ENCODE measurements around the gene LAMB1.
A peak's percentile ranks its signal among the peaks of the same experiment; 100 is the strongest.

Gene LAMB1

GRCh38 chr7:107943018-107943417 is 59.9 kb downstream of the LAMB1 start:
- Histone ChIP-seq H3K9me3 (ENCODE audit: insufficient read depth, low read depth, low read length) (no peaks in the 10 kb centered on the region), H3K27me3 (ENCODE audit: insufficient read depth, low read length) (no peaks in the 10 kb centered on the region), H3K4me3 (ENCODE audit: low read length) (no peak overlapping the region), H3K36me3 (ENCODE audit: insufficient read depth, low read length) (peaks cover 87% of the 10 kb centered on the region), H3K4me1 (ENCODE audit: insufficient read depth, low read length) (peaks cover 1% of the 10 kb centered on the region; the same call in 1 of the 2 replicates), H3K9ac (ENCODE audit: low read depth, low read length) (no peak overlapping the region), H3K27ac (ENCODE audit: low read depth, low read length) (no peak overlapping the region)
- 94% methylated on average over 3 of the region's 4 CpGs for WGBS

GRCh38 chr7:107940951-107941350 is 62.0 kb downstream of the LAMB1 start:
- peaks cover 86% of the 10 kb centered on the region for H3K36me3 ChIP-seq (ENCODE audit: insufficient read depth, low read length)
- H3K4me3 ChIP-seq (ENCODE audit: low read length) = no peak overlapping the region
- H3K9me3 ChIP-seq (ENCODE audit: insufficient read depth, low read depth, low read length) = no peaks in the 10 kb centered on the region
- WGBS = 97% methylated on average over 3 of the region's 4 CpGs
- no peaks in the 10 kb centered on the region for H3K27me3 ChIP-seq (ENCODE audit: insufficient read depth, low read length)
- H3K9ac ChIP-seq (ENCODE audit: low read depth, low read length) = no peak overlapping the region
- H3K4me1 ChIP-seq (ENCODE audit: insufficient read depth, low read length) = peaks cover 22% of the 10 kb centered on the region
- no peak overlapping the region for H3K27ac ChIP-seq (ENCODE audit: low read depth, low read length)

- peaks cover 83% of the 10 kb centered on the region for H3K36me3 ChIP-seq (ENCODE audit: insufficient read depth, low read length)
- H3K27ac ChIP-seq (ENCODE audit: low read depth, low read length) = no peak overlapping the region
These were observed 63.1 kb downstream of the LAMB1 start for GRCh38 chr7:107939573-107940489.

GRCh38 chr7:107938456-107939250 is 64.3 kb downstream of the LAMB1 start:
- 92% methylated on average over 6 of the region's 6 CpGs for WGBS
- peaks cover 44% of the 10 kb centered on the region for H3K4me1 ChIP-seq (ENCODE audit: insufficient read depth, low read length)
- no peaks in the 10 kb centered on the region for H3K9me3 ChIP-seq (ENCODE audit: insufficient read depth, low read depth, low read length)
- no peak overlapping the region for H3K27ac ChIP-seq (ENCODE audit: low read depth, low read length)
- H3K36me3 ChIP-seq (ENCODE audit: insufficient read depth, low read length) = peaks cover 77% of the 10 kb centered on the region
- no peak overlapping the region for H3K4me3 ChIP-seq (ENCODE audit: low read length)
- no peak overlapping the region for H3K9ac ChIP-seq (ENCODE audit: low read depth, low read length)
- no peaks in the 10 kb centered on the region for H3K27me3 ChIP-seq (ENCODE audit: insufficient read depth, low read length)

More at GRCh38 chr7:107939573-107940489, 63.1 kb downstream of the LAMB1 start:
- no peak overlapping the region for H3K9ac ChIP-seq (ENCODE audit: low read depth, low read length)
- H3K4me1 ChIP-seq (ENCODE audit: insufficient read depth, low read length) = peaks cover 33% of the 10 kb centered on the region
- no peaks in the 10 kb centered on the region for H3K9me3 ChIP-seq (ENCODE audit: insufficient read depth, low read depth, low read length)
- WGBS = 95% methylated on average over 16 of the region's 16 CpGs
- H3K4me3 ChIP-seq (ENCODE audit: low read length) = no peak overlapping the region
- no peaks in the 10 kb centered on the region for H3K27me3 ChIP-seq (ENCODE audit: insufficient read depth, low read length)

GRCh38 chr7:107937531-107937930 is 65.4 kb downstream of the LAMB1 start:
- H3K4me1 ChIP-seq (ENCODE audit: insufficient read depth, low read length) = peaks cover 55% of the 10 kb centered on the region
- H3K9me3 ChIP-seq (ENCODE audit: insufficient read depth, low read depth, low read length) = no peaks in the 10 kb centered on the region
- no CpG with 5 or more reads among the region's 1 CpG for WGBS
- H3K9ac ChIP-seq (ENCODE audit: low read depth, low read length) = no peak overlapping the region
- H3K27ac ChIP-seq (ENCODE audit: low read depth, low read length) = no peak overlapping the region
- H3K27me3 ChIP-seq (ENCODE audit: insufficient read depth, low read length) = no peaks in the 10 kb centered on the region
- peaks cover 66% of the 10 kb centered on the region for H3K36me3 ChIP-seq (ENCODE audit: insufficient read depth, low read length)
- no peak overlapping the region for H3K4me3 ChIP-seq (ENCODE audit: low read length)

- H3K9ac ChIP-seq (ENCODE audit: low read depth, low read length) = no peak overlapping the region
- H3K36me3 ChIP-seq (ENCODE audit: insufficient read depth, low read length) = peaks cover 68% of the 10 kb centered on the region
- no peak overlapping the region for H3K27ac ChIP-seq (ENCODE audit: low read depth, low read length)
- WGBS = 94% methylated on average over 1 of the region's 2 CpGs
- H3K9me3 ChIP-seq (ENCODE audit: insufficient read depth, low read depth, low read length) = no peaks in the 10 kb centered on the region
- H3K4me1 ChIP-seq (ENCODE audit: insufficient read depth, low read length) = peaks cover 67% of the 10 kb centered on the region
- no peak overlapping the region for H3K4me3 ChIP-seq (ENCODE audit: low read length)
- no peaks in the 10 kb centered on the region for H3K27me3 ChIP-seq (ENCODE audit: insufficient read depth, low read length)
These were observed 66.6 kb downstream of the LAMB1 start for GRCh38 chr7:107936312-107936711.

- Histone ChIP-seq H3K27ac (ENCODE audit: low read depth, low read length) (peak overlapping the region; percentile 91; the same call in 1 of the 2 replicates), H3K36me3 (ENCODE audit: insufficient read depth, low read length) (peaks cover 69% of the 10 kb centered on the region), H3K4me3 (ENCODE audit: low read length) (no peak overlapping the region), H3K9me3 (ENCODE audit: insufficient read depth, low read depth, low read length) (no peaks in the 10 kb centered on the region), H3K4me1 (ENCODE audit: insufficient read depth, low read length) (peaks cover 73% of the 10 kb centered on the region), H3K9ac (ENCODE audit: low read depth, low read length) (no peak overlapping the region), H3K27me3 (ENCODE audit: insufficient read depth, low read length) (no peaks in the 10 kb centered on the region)
- WGBS = 57% methylated on average over 7 of the region's 8 CpGs
These were observed 67.8 kb downstream of the LAMB1 start for GRCh38 chr7:107934991-107935770.

- Histone ChIP-seq H3K36me3 (ENCODE audit: insufficient read depth, low read length) (peaks cover 70% of the 10 kb centered on the region), H3K9ac (ENCODE audit: low read depth, low read length) (peak overlapping the region; percentile 68), H3K27ac (ENCODE audit: low read depth, low read length) (peak overlapping the region; percentile 91), H3K4me3 (ENCODE audit: low read length) (peak overlapping the region; percentile 10; the same call in 1 of the 2 replicates), H3K4me1 (ENCODE audit: insufficient read depth, low read length) (peaks cover 73% of the 10 kb centered on the region), H3K9me3 (ENCODE audit: insufficient read depth, low read depth, low read length) (no peaks in the 10 kb centered on the region), H3K27me3 (ENCODE audit: insufficient read depth, low read length) (no peaks in the 10 kb centered on the region)
- 5% methylated on average over 6 of the region's 6 CpGs for WGBS
These were observed 69.5 kb downstream of the LAMB1 start for GRCh38 chr7:107933386-107934013.

- no peaks in the 10 kb centered on the region for H3K9me3 ChIP-seq (ENCODE audit: insufficient read depth, low read depth, low read length)
- peak overlapping the region; percentile 68; the same call in 1 of the 2 replicates for H3K9ac ChIP-seq (ENCODE audit: low read depth, low read length)
- 6% methylated on average over 2 of the region's 2 CpGs for WGBS
- no peaks in the 10 kb centered on the region for H3K27me3 ChIP-seq (ENCODE audit: insufficient read depth, low read length)
- peak overlapping the region; percentile 6 for H3K4me3 ChIP-seq (ENCODE audit: low read length)
- H3K36me3 ChIP-seq (ENCODE audit: insufficient read depth, low read length) = peaks cover 72% of the 10 kb centered on the region
- H3K27ac ChIP-seq (ENCODE audit: low read depth, low read length) = peak overlapping the region; percentile 91
- H3K4me1 ChIP-seq (ENCODE audit: insufficient read depth, low read length) = peaks cover 70% of the 10 kb centered on the region
These were observed 70.2 kb downstream of the LAMB1 start for GRCh38 chr7:107932805-107933204.

- peak overlapping the region; percentile 48 for H3K9ac ChIP-seq (ENCODE audit: low read depth, low read length)
- H3K27me3 ChIP-seq (ENCODE audit: insufficient read depth, low read length) = no peaks in the 10 kb centered on the region
- 58% methylated on average over 5 of the region's 5 CpGs for WGBS
- H3K4me3 ChIP-seq (ENCODE audit: low read length) = peak overlapping the region; percentile 6; the same call in 1 of the 2 replicates
- no peaks in the 10 kb centered on the region for H3K9me3 ChIP-seq (ENCODE audit: insufficient read depth, low read depth, low read length)
- peak overlapping the region; percentile 91 for H3K27ac ChIP-seq (ENCODE audit: low read depth, low read length)
- peaks cover 76% of the 10 kb centered on the region for H3K36me3 ChIP-seq (ENCODE audit: insufficient read depth, low read length)
- H3K4me1 ChIP-seq (ENCODE audit: insufficient read depth, low read length) = peaks cover 64% of the 10 kb centered on the region
These were observed 71.0 kb downstream of the LAMB1 start for GRCh38 chr7:107931740-107932515.

All from HUES64 (cell line).